ENCODE results near the gene BZW1. TPM values are rescaled to one million over a fixed set of nuclear protein-coding genes. Genes with fewer than 3 reads are reported as not detected.

BZW1 gene
- total and polyA plus RNA-seq, 4 donors: 63.0 to 189 (median 161) TPM

DNA sequence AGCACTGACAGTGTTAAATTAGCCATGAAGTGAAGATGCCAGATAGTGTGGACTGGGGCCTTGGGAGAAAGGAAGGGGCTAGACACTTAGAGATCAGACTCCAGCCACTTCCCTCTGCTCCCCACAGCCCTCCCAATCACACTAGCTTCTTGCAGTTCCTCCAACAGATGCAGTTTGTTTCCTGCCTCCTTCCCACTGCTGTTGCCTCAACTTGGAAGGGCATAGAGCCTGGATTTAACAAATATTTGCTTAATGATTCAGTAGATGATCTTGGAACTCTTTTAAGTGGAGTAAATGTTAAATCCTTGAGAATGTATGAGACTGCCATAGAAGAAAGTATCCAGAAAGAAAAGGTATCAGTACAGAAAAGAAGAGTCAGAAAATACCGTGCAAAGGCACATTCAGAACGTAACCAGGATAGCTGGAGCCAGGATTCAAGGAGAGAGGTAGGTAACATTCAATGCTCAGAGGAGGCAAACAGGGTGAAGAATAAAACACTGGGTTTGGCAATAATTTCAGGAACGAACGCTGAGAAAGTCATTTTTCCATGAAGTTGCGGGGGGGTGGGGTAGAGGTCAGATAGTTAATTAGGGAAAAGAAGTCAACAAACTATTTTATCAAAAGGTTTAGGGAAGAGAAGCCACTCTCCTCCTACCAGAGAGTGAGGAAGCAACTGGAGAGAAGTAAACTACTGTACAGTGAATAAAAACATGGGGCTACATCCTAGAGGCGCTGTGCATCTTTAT is 1.3 kb upstream of the BZW1 start:
- no peak for DNase-seq (ENCODE audit: low spot score)
- H3K27me3 ChIP-seq (ENCODE audit: control insufficient read depth in 4 of 4, insufficient read depth in 4 of 4, low read length in 3 of 4): no peaks in the 10 kb centered on the region
- H3K4me3 ChIP-seq (ENCODE audit: low read depth in 1 of 3, low read length in 3 of 3): peak overlapping the region; percentile 44 to 98 (median 53)
- peaks cover 0 to 37% (median 21%) of the 10 kb centered on the region in 4 donors for H3K4me1 ChIP-seq (ENCODE audit: control insufficient read depth in 4 of 4, insufficient read depth in 4 of 4, low read length in 3 of 4)
- H3K9me3 ChIP-seq (ENCODE audit: control insufficient read depth in 4 of 4, low read length in 3 of 4): no peaks in the 10 kb centered on the region
- peak overlapping the region; percentile 97 for H3K27ac ChIP-seq (ENCODE audit: low read depth in 1 of 2, low read length in 2 of 2)
- H3K9ac ChIP-seq (ENCODE audit: low read depth in 1 of 2, low read length in 2 of 2): peak overlapping the region; percentile 3 to 57
- TF ChIP-seq SP1 (IDR thresholded peaks at IDR 0.05): no peak
- no peak for TF ChIP-seq TAF1 (conservative IDR thresholded peaks at IDR 0.05)
- no peak for TF ChIP-seq YY1 (IDR thresholded peaks at IDR 0.05)
- TF ChIP-seq FOXA1 (IDR thresholded peaks at IDR 0.05): no peak
- TF ChIP-seq GABPA (IDR thresholded peaks at IDR 0.05 in 1 of 2, conservative IDR thresholded peaks at IDR 0.05 in 1 of 2): no peak
- peak in 1 of 2 donors; percentile 39 for TF ChIP-seq HNF4A (conservative IDR thresholded peaks at IDR 0.05)
- TF ChIP-seq, protein P1, sequence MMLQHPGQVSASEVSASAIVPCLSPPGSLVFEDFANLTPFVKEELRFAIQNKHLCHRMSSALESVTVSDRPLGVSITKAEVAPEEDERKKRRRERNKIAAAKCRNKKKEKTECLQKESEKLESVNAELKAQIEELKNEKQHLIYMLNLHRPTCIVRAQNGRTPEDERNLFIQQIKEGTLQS (IDR thresholded peaks at IDR 0.05): no peak
- TF ChIP-seq, protein P2, sequence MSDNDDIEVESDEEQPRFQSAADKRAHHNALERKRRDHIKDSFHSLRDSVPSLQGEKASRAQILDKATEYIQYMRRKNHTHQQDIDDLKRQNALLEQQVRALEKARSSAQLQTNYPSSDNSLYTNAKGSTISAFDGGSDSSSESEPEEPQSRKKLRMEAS (IDR thresholded peaks at IDR 0.05): no peak
- TF ChIP-seq JUND (IDR thresholded peaks at IDR 0.05): peak in 1 of 2 donors; percentile 36
- TF ChIP-seq HNF4G (IDR thresholded peaks at IDR 0.05): no peak
- peak in 1 of 2 donors; percentile 26 for TF ChIP-seq RXRA (IDR thresholded peaks at IDR 0.05)
- peak in 1 of 2 donors; percentile 18 for TF ChIP-seq RAD21 (IDR thresholded peaks at IDR 0.05)
- TF ChIP-seq, protein P3, sequence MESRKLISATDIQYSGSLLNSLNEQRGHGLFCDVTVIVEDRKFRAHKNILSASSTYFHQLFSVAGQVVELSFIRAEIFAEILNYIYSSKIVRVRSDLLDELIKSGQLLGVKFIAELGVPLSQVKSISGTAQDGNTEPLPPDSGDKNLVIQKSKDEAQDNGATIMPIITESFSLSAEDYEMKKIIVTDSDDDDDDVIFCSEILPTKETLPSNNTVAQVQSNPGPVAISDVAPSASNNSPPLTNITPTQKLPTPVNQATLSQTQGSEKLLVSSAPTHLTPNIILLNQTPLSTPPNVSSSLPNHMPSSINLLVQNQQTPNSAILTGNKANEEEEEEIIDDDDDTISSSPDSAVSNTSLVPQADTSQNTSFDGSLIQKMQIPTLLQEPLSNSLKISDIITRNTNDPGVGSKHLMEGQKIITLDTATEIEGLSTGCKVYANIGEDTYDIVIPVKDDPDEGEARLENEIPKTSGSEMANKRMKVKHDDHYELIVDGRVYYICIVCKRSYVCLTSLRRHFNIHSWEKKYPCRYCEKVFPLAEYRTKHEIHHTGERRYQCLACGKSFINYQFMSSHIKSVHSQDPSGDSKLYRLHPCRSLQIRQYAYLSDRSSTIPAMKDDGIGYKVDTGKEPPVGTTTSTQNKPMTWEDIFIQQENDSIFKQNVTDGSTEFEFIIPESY (IDR thresholded peaks at IDR 0.05): no peak
- no peak for TF ChIP-seq EGR1 (IDR thresholded peaks at IDR 0.05; ENCODE audit: low read depth in 2 of 2)
- TF ChIP-seq, protein P4, sequence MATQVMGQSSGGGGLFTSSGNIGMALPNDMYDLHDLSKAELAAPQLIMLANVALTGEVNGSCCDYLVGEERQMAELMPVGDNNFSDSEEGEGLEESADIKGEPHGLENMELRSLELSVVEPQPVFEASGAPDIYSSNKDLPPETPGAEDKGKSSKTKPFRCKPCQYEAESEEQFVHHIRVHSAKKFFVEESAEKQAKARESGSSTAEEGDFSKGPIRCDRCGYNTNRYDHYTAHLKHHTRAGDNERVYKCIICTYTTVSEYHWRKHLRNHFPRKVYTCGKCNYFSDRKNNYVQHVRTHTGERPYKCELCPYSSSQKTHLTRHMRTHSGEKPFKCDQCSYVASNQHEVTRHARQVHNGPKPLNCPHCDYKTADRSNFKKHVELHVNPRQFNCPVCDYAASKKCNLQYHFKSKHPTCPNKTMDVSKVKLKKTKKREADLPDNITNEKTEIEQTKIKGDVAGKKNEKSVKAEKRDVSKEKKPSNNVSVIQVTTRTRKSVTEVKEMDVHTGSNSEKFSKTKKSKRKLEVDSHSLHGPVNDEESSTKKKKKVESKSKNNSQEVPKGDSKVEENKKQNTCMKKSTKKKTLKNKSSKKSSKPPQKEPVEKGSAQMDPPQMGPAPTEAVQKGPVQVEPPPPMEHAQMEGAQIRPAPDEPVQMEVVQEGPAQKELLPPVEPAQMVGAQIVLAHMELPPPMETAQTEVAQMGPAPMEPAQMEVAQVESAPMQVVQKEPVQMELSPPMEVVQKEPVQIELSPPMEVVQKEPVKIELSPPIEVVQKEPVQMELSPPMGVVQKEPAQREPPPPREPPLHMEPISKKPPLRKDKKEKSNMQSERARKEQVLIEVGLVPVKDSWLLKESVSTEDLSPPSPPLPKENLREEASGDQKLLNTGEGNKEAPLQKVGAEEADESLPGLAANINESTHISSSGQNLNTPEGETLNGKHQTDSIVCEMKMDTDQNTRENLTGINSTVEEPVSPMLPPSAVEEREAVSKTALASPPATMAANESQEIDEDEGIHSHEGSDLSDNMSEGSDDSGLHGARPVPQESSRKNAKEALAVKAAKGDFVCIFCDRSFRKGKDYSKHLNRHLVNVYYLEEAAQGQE (IDR thresholded peaks at IDR 0.05): no peak
- no peak for TF ChIP-seq NR2F2 (IDR thresholded peaks at IDR 0.05)
- TF ChIP-seq, protein P5, sequence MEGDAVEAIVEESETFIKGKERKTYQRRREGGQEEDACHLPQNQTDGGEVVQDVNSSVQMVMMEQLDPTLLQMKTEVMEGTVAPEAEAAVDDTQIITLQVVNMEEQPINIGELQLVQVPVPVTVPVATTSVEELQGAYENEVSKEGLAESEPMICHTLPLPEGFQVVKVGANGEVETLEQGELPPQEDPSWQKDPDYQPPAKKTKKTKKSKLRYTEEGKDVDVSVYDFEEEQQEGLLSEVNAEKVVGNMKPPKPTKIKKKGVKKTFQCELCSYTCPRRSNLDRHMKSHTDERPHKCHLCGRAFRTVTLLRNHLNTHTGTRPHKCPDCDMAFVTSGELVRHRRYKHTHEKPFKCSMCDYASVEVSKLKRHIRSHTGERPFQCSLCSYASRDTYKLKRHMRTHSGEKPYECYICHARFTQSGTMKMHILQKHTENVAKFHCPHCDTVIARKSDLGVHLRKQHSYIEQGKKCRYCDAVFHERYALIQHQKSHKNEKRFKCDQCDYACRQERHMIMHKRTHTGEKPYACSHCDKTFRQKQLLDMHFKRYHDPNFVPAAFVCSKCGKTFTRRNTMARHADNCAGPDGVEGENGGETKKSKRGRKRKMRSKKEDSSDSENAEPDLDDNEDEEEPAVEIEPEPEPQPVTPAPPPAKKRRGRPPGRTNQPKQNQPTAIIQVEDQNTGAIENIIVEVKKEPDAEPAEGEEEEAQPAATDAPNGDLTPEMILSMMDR (IDR thresholded peaks at IDR 0.05; ENCODE audit: low read depth, low read length, missing input control): no peak
- no peak for TF ChIP-seq FOXA2 (IDR thresholded peaks at IDR 0.05)
- peaks cover 0 to 17% (median 15%) of the 10 kb centered on the region in 4 donors for H3K36me3 ChIP-seq (ENCODE audit: control insufficient read depth in 4 of 4, insufficient read depth in 3 of 4, low read depth in 1 of 4, low read length in 3 of 4)
- 21% methylated on average over 6 of the region's 6 CpGs for WGBS

Data from liver (tissue), 9 donors.